ENCODE data around the gene TEX22.

- TF ChIP-seq SP1 (IDR thresholded peaks at IDR 0.05), result no peak
- no peak for TF ChIP-seq ELF4 (IDR thresholded peaks at IDR 0.05)
- no peak for TF ChIP-seq FOXK2 (IDR thresholded peaks at IDR 0.05)
- TF ChIP-seq HDGF (IDR thresholded peaks at IDR 0.05; ENCODE audit: borderline replicate concordance), result no peak
- no peak for TF ChIP-seq FOXA1 (IDR thresholded peaks at IDR 0.05)
- TF ChIP-seq FOXM1 (IDR thresholded peaks at IDR 0.05; ENCODE audit: borderline replicate concordance), result no peak
- TF ChIP-seq ARNT (IDR thresholded peaks at IDR 0.05), result no peak
- no peak for TF ChIP-seq TARDBP (IDR thresholded peaks at IDR 0.05)
- no peak for TF ChIP-seq BHLHE40 (IDR thresholded peaks at IDR 0.05; ENCODE audit: borderline replicate concordance)
- TF ChIP-seq NFRKB (IDR thresholded peaks at IDR 0.05), result no peak
These were observed 22.8 kb downstream of the TEX22 start for GRCh38 chr14:105420974-105421674.
